Activated CD8-positive, alpha-beta memory T cell treated with anti-CD3 and anti-CD28 coated beads, Interleukin-2, amount 10 ng/mL, durations not matched to agents 7 days and 5 days (primary cell): ENCODE results near the gene ZNF470. TPM values are rescaled to one million over a fixed set of nuclear protein-coding genes. Genes with fewer than 3 reads are reported as not detected.

Experiments used
- ATAC-seq: fragments of 150-1000 bp; cut with Tn5 transposase; one replicate; pipeline ENCODE4 v1.10.0; 2021; ENCODE audit warnings: moderate library complexity
- CTCF ChIA-PET: fragments of 350-600 bp; sonication (Branson Sonifier 250); formaldehyde crosslinking; loops from one replicate; lab custom pipeline; 2021; ENCODE audit warnings: antibody characterized with exemption; lab: Charles Lee
- DNase-seq: peaks from one replicate; pipeline ENCODE4 v3.0.0-alpha.2; 2020
- H3K27ac Mint-ChIP-seq: one replicate; pipeline ENCODE4 v1.8.0; 2021; ENCODE audit warnings: mild to moderate bottlenecking, mixed read lengths
- H3K27me3 Mint-ChIP-seq: one replicate; pipeline ENCODE4 v1.8.0; 2021; ENCODE audit warnings: mixed read lengths
- H3K36me3 Mint-ChIP-seq: one replicate; pipeline ENCODE4 v1.8.0; 2021; ENCODE audit warnings: mild to moderate bottlenecking, mixed read lengths
- H3K4me1 Mint-ChIP-seq: one replicate; pipeline ENCODE4 v1.8.0; 2021; ENCODE audit warnings: mixed read lengths
- H3K4me3 Mint-ChIP-seq: one replicate; pipeline ENCODE4 v1.8.0; 2021; ENCODE audit warnings: mild to moderate bottlenecking, moderate library complexity, mixed read lengths
- H3K9me3 Mint-ChIP-seq: one replicate; pipeline ENCODE4 v1.8.0; 2022; ENCODE audit warnings: low read depth, mixed read lengths
- total RNA-seq, 2 experiments: library from RNA; stranded (reverse); gene quantifications; one replicate each; pipeline ENCODE4 v1.2.3, GENCODE V29; 2021

ZNF470 gene
- total RNA-seq, 2 experiments from 2014 or later: 4.0 TPM

- Mint-ChIP-seq H3K27ac (no peak overlapping the region), H3K4me1 (no peaks in the 10 kb centered on the region), H3K27me3 (no peaks in the 10 kb centered on the region), H3K9me3 (peaks cover 51% of the 10 kb centered on the region), H3K4me3 (no peak overlapping the region), H3K36me3 (peaks cover 81% of the 10 kb centered on the region)
- DNase-seq: no peak
- CTCF ChIA-PET: no interaction called here
- no peak for ATAC-seq
Measured at GRCh38 chr19:56619121-56619520, 51.9 kb downstream of the ZNF470 start.

- peaks cover 63% of the 10 kb centered on the region for H3K36me3 Mint-ChIP-seq
- DNase-seq (no peak), ATAC-seq (no peak)
- no peaks in the 10 kb centered on the region for H3K4me1 Mint-ChIP-seq
- H3K4me3 Mint-ChIP-seq: no peak overlapping the region
- no peak overlapping the region for H3K27ac Mint-ChIP-seq
- peaks cover 38% of the 10 kb centered on the region for H3K9me3 Mint-ChIP-seq
- CTCF ChIA-PET: no interaction called here
- H3K27me3 Mint-ChIP-seq: no peaks in the 10 kb centered on the region
Measured at GRCh38 chr19:56622374-56622773, 55.1 kb downstream of the ZNF470 start.

- CTCF ChIA-PET: no interaction called here
- ATAC-seq (no peak), DNase-seq (no peak)
- Mint-ChIP-seq H3K9me3 (peaks cover 39% of the 10 kb centered on the region), H3K4me3 (no peak overlapping the region), H3K27me3 (no peaks in the 10 kb centered on the region), H3K36me3 (peaks cover 57% of the 10 kb centered on the region), H3K27ac (no peak overlapping the region), H3K4me1 (no peaks in the 10 kb centered on the region)
Measured at GRCh38 chr19:56623006-56623405, 55.7 kb downstream of the ZNF470 start.

- H3K4me3 Mint-ChIP-seq: no peak overlapping the region
- CTCF ChIA-PET: no interaction called here
- H3K4me1 Mint-ChIP-seq: no peaks in the 10 kb centered on the region
- no peak for DNase-seq
- no peaks in the 10 kb centered on the region for H3K27me3 Mint-ChIP-seq
- no peak for ATAC-seq
- no peak overlapping the region for H3K27ac Mint-ChIP-seq
- H3K36me3 Mint-ChIP-seq: peaks cover 38% of the 10 kb centered on the region
- peaks cover 39% of the 10 kb centered on the region for H3K9me3 Mint-ChIP-seq
Measured at GRCh38 chr19:56625708-56626107, 58.4 kb downstream of the ZNF470 start.

DNA sequence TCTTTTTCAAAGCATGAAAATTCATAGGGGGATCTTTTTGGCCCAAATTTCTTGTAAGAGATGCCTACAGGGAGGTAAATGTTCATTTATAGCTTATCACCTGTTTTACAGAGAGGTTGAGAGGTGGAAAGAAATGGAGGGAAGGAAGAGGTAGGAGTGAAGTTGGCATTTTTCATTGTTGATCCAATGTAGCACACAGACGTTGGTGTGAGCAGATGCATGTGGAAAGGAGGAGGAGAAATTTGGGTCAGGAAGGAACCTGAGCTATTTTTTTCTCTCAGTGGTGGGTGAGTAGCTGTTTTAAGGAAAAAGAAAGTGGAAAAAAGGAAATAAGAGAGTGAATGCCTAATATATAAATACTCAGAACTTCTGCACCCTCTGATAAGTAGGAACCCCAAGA lies 65.8 kb downstream of the ZNF470 start:
- CTCF ChIA-PET: no interaction called here
- Mint-ChIP-seq H3K4me3 (no peak overlapping the region), H3K36me3 (no peaks in the 10 kb centered on the region), H3K9me3 (peaks cover 31% of the 10 kb centered on the region), H3K27ac (no peak overlapping the region), H3K4me1 (no peaks in the 10 kb centered on the region), H3K27me3 (no peaks in the 10 kb centered on the region)
- ATAC-seq (no peak), DNase-seq (no peak)

DNA sequence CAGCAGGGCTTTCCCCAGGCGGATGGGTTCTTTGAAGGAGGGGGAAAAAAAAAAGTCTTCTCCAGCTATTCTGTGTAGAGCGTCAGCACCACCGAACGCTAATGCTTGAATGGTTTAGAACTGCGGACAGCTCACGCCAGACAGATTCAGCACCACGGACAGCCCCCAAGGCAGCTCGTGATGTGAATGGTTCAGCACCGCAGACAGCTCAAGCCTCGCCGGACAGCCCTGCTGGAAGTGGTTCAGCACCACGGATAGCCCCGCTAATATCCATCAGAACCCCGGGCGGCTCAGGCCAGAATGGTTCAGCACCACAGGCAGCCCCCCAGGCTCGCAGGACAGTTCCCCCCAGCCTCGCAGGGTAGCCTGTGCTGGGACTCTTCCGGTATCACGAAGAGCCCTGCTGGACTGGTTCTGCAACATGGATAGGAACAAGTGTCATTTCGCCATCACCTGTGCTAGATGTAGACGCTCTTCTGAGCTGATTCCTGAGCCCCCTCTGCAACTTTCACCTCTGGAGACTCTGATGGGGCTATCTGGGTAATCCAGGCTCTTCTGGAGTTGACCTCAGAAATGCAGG lies 70.8 kb downstream of the ZNF470 start:
- Mint-ChIP-seq H3K36me3 (peaks cover 5% of the 10 kb centered on the region), H3K4me1 (no peaks in the 10 kb centered on the region), H3K27ac (no peak overlapping the region), H3K9me3 (peaks cover 29% of the 10 kb centered on the region), H3K4me3 (no peak overlapping the region), H3K27me3 (no peaks in the 10 kb centered on the region)
- DNase-seq: peak; percentile 75
- CTCF ChIA-PET: no interaction called here
- ATAC-seq: peak; percentile 66

Other genes with a start within 250 kb of the ZNF470 start
- gene ZNF582, start 173.9 kb upstream of the ZNF470 start, total RNA-seq: 1 to 10 TPM; 1.9 to 3.3 TPM
- 1 to 10 TPM; 3.5 to 3.6 TPM for gene ZNF583, start 163.1 kb upstream of the ZNF470 start, total RNA-seq
- gene ZNF667, start 90.1 kb upstream of the ZNF470 start, total RNA-seq: under 1 TPM; 0.32 to 0.52 TPM
- gene ZNF471, start 59.6 kb upstream of the ZNF470 start, total RNA-seq: under 1 TPM; 0.55 to 0.77 TPM
- 1 to 10 TPM; 4.2 to 4.7 TPM for gene ZFP28, start 28.5 kb upstream of the ZNF470 start, total RNA-seq
- gene ZNF71, start 27.8 kb downstream of the ZNF470 start, total RNA-seq: 1 to 10 TPM; 5.7 to 6.0 TPM
- gene SMIM17, start 75.7 kb downstream of the ZNF470 start, total RNA-seq: not detected
- 1 to 10 TPM; 2.1 to 2.2 TPM for gene ZNF835, start 104.3 kb downstream of the ZNF470 start, total RNA-seq